H1 (cell line): ENCODE measurements around the gene BRD3OS. TPM values are rescaled to one million over a fixed set of nuclear protein-coding genes. Genes with fewer than 3 reads are reported as not detected.
A peak's percentile ranks its signal among the peaks of the same experiment; 100 is the strongest.

Experiments used
- CTCF ChIA-PET: fragments of 300-600 bp; sonication (Branson Sonifier 250); formaldehyde crosslinking; loops from one replicate; lab custom pipeline; 2021; ENCODE audit not compliant: partially characterized antibody; lab: Charles Lee
- POLR2A ChIA-PET: fragments of 300-600 bp; sonication (Branson Sonifier 250); formaldehyde crosslinking; loops from one replicate; lab custom pipeline; 2021; ENCODE audit warnings: inconsistent platforms; ENCODE audit not compliant: partially characterized antibody; lab: Charles Lee
- DNase-seq, 2 experiments: peaks; one replicate each; pipeline versions ENCODE4 v3.0.0 to v3.0.0-alpha.2; 2010 to 2022; ENCODE audit warnings: low spot score in 2 of 2, low read depth in 1 of 2, mixed read lengths in 1 of 2
- FAIRE-seq: peaks from 2 replicates; lab custom pipeline; 2011; peaks lifted over from hg19 to GRCh38; lab: Jason Lieb, UNC
- H2AFZ ChIP-seq: 2 replicates; pipeline ENCODE4 v1.8.1; 2012; ENCODE audit warnings: low read length, inconsistent platforms
- H2AK5ac ChIP-seq: 2 replicates; pipeline ENCODE4 v1.6.1; 2013; ENCODE audit warnings: low read depth, low read length
- H2BK120ac ChIP-seq: replicated peaks from 2 replicates; pipeline ENCODE3; 2013; ENCODE audit warnings: low read depth, low read length, inconsistent platforms
- H2BK12ac ChIP-seq: 2 replicates; pipeline ENCODE4 v1.6.1; 2013; ENCODE audit warnings: low read depth, low read length
- H2BK15ac ChIP-seq: 2 replicates; pipeline ENCODE4 v1.6.1; 2013; ENCODE audit warnings: low read length
- H2BK20ac ChIP-seq: 2 replicates; pipeline ENCODE4 v1.6.1; 2013; ENCODE audit warnings: low read length
- H2BK5ac ChIP-seq: 2 replicates; pipeline ENCODE4 v1.6.1; 2013; ENCODE audit warnings: low read depth, low read length
- H3K14ac ChIP-seq: 2 replicates; pipeline ENCODE4 v1.6.1; 2013; ENCODE audit warnings: inconsistent platforms; ENCODE audit not compliant: insufficient read length
- H3K18ac ChIP-seq: 2 replicates; pipeline ENCODE4 v1.6.1; 2013; ENCODE audit warnings: low read length; ENCODE audit errors: extremely low read depth
- H3K23ac ChIP-seq: 2 replicates; pipeline ENCODE4 v1.6.1; 2013; ENCODE audit warnings: inconsistent platforms; ENCODE audit not compliant: insufficient read length
- H3K23me2 ChIP-seq: 2 replicates; pipeline ENCODE4 v1.6.1; 2013; ENCODE audit warnings: low read depth, low read length
- H3K27ac ChIP-seq: 2 replicates; pipeline ENCODE4 v1.6.1; 2011; ENCODE audit warnings: low read depth, low read length, inconsistent platforms
- H3K27me3 ChIP-seq, 4 experiments: replicated peaks in 1 of 4; 1 replicate in 1 of 4; 2 replicates in 3 of 4; pipeline versions ENCODE4 v1.6.1 to v1.8.1; 2011 to 2013; ENCODE audit warnings: low read length in 3 of 4, mild to moderate bottlenecking in 3 of 4, inconsistent platforms in 2 of 4, mixed read lengths in 2 of 4, moderate library complexity in 1 of 4; ENCODE audit not compliant: control insufficient read depth in 3 of 4, insufficient read depth in 3 of 4; ENCODE audit errors: extremely low read depth in 1 of 4
- H3K36me3 ChIP-seq, 4 experiments: 2 replicates each; pipeline versions ENCODE4 v1.6.1 to v1.8.1; 2011 to 2013; ENCODE audit warnings: mild to moderate bottlenecking in 4 of 4, low read length in 3 of 4, moderate library complexity in 2 of 4, control low read depth in 1 of 4, inconsistent platforms in 1 of 4; ENCODE audit not compliant: insufficient read depth in 4 of 4, control insufficient read depth in 2 of 4
- H3K4ac ChIP-seq: replicated peaks from 2 replicates; pipeline ENCODE3; 2013; ENCODE audit warnings: low read length, low read depth, mixed read lengths, inconsistent platforms; ENCODE audit not compliant: insufficient read length
- H3K4me1 ChIP-seq, 4 experiments: replicated peaks in 1 of 4; 1 replicate in 1 of 4; 2 replicates in 3 of 4; pipeline versions ENCODE4 v1.6.1 to v1.8.1; 2011 to 2013; ENCODE audit warnings: low read length in 3 of 4, inconsistent platforms in 2 of 4, mixed read lengths in 1 of 4; ENCODE audit not compliant: insufficient read depth in 4 of 4, control insufficient read depth in 3 of 4
- H3K4me2 ChIP-seq, 2 experiments: 2 replicates each; pipeline versions ENCODE4 v1.6.1 to v1.8.1; 2011 to 2013; ENCODE audit warnings: low read depth in 2 of 2, low read length in 2 of 2, control low read depth in 1 of 2, inconsistent platforms in 1 of 2, mild to moderate bottlenecking in 1 of 2; ENCODE audit not compliant: insufficient read depth in 1 of 2
- H3K4me3 ChIP-seq, 4 experiments: fragments of 200-600, 300-600 bp in 1 of 4; sonication (generic), shearing (Covaris generic), sonication (Bioruptor Twin) in 1 of 4; 2 replicates each; pipeline versions ENCODE4 v1.5.1 to v1.8.1; 2011 to 2016; ENCODE audit warnings: low read length in 4 of 4, low read depth in 3 of 4, control low read depth in 2 of 4, inconsistent platforms in 2 of 4, mild to moderate bottlenecking in 2 of 4, mixed read lengths in 1 of 4, moderate library complexity in 1 of 4; ENCODE audit not compliant: insufficient read depth in 2 of 4; ENCODE audit errors: extremely low read depth in 1 of 4
- H3K56ac ChIP-seq: replicated peaks from 2 replicates; pipeline ENCODE3; 2013; ENCODE audit warnings: low read depth, mild to moderate bottlenecking, mixed read lengths, low read length, inconsistent platforms; ENCODE audit not compliant: insufficient read length
- H3K79me1 ChIP-seq: 2 replicates; pipeline ENCODE4 v1.6.1; 2013; ENCODE audit warnings: low read depth, low read length, control low read depth
- H3K79me2 ChIP-seq, 2 experiments: 2 replicates each; pipeline versions ENCODE4 v1.6.1 to v1.8.1; 2012 to 2013; ENCODE audit warnings: low read length in 2 of 2, mild to moderate bottlenecking in 2 of 2, inconsistent platforms in 1 of 2; ENCODE audit not compliant: insufficient read depth in 2 of 2, control insufficient read depth in 1 of 2
- H3K9ac ChIP-seq, 4 experiments: replicated peaks in 1 of 4; 1 replicate in 1 of 4; 2 replicates in 3 of 4; pipeline versions ENCODE4 v1.6.1 to v1.8.1; 2011 to 2013; ENCODE audit warnings: low read depth in 3 of 4, low read length in 3 of 4, control low read depth in 2 of 4, mild to moderate bottlenecking in 2 of 4, moderate library complexity in 2 of 4, inconsistent platforms in 1 of 4; ENCODE audit errors: extremely low read depth in 1 of 4
- H3K9me3 ChIP-seq, 2 experiments: 2 replicates each; pipeline versions ENCODE4 v1.6.1 to v1.8.1; 2012 to 2013; ENCODE audit warnings: mild to moderate bottlenecking in 2 of 2, moderate library complexity in 2 of 2, control low read depth in 1 of 2, inconsistent platforms in 1 of 2, low read depth in 1 of 2, low read length in 1 of 2, mixed read lengths in 1 of 2; ENCODE audit not compliant: insufficient read depth in 2 of 2
- H4K20me1 ChIP-seq, 2 experiments: replicated peaks in 1 of 2; 2 replicates each; pipeline versions ENCODE3 to v1.8.1; 2011 to 2013; ENCODE audit warnings: inconsistent platforms in 2 of 2, low read length in 2 of 2, mild to moderate bottlenecking in 1 of 2; ENCODE audit not compliant: insufficient read depth in 2 of 2, control insufficient read depth in 1 of 2
- H4K5ac ChIP-seq: 2 replicates; pipeline ENCODE4 v1.6.1; 2013; ENCODE audit warnings: low read length, low read depth, mixed read lengths, inconsistent platforms; ENCODE audit not compliant: insufficient read length
- H4K8ac ChIP-seq: 2 replicates; pipeline ENCODE4 v1.8.0; 2013; ENCODE audit warnings: mild to moderate bottlenecking, moderate library complexity, low read length, inconsistent platforms; ENCODE audit not compliant: insufficient read depth; ENCODE audit errors: extremely low read depth
- H4K91ac ChIP-seq: replicated peaks from 2 replicates; pipeline ENCODE3; 2013; ENCODE audit warnings: low read length, mixed read lengths, inconsistent platforms; ENCODE audit not compliant: insufficient read length
- HDAC6 ChIP-seq: IDR thresholded peaks from one replicate; pipeline ENCODE4 v1.7.1; 2012; ENCODE audit warnings: low read depth, mild to moderate bottlenecking, inconsistent platforms, low read length, moderate library complexity
- WGBS, 2 experiments: shearing (Covaris generic) in 1 of 2; methylation state at CpG; one replicate each; pipeline versions ENCODE4 v1.1.6 to v1.1.7; 2013 to 2015; ENCODE audit warnings: low lambda C conversion rate in 2 of 2, mixed read lengths in 2 of 2, inconsistent platforms in 1 of 2, low coverage in 1 of 2, missing lambda C conversion rate in 1 of 2; ENCODE audit not compliant: insufficient replicate concordance in 2 of 2, insufficient coverage in 1 of 2, insufficient read length in 1 of 2; ENCODE audit errors: extremely low coverage in 1 of 2, missing lambda C conversion rate in 1 of 2; 5-methylcytosine and 5-hydroxymethylcytosine counted together
- polyA plus RNA-seq, 7 experiments: library from polyadenylated mRNA; depleted of rRNA in 3 of 7; stranded (reverse) in 5 of 7; unstranded in 2 of 7; fragments of >200 nt in 5 of 7; fragments of 200-250 nt in 2 of 7; gene quantifications; 1 replicate in 5 of 7; 2 replicates in 1 of 7; 4 replicates in 1 of 7; pipeline versions ENCODE4 v1.2.1 to v1.2.3, GENCODE V29; 2011 to 2013; ENCODE audit warnings: missing spikeins in 2 of 7, mixed read lengths in 2 of 7
- total RNA-seq: library from RNA; stranded (reverse); fragmentation: NEBNext Ultra II Directional; extraction: Animal tissue kit (Norgen Biotek cat#: 25700); gene quantifications from 2 replicates; pipeline ENCODE4 v1.2.1, GENCODE V29; 2021

Gene BRD3OS
- total and polyA plus RNA-seq, 2 of the 8 experiments (the other 6 are each of a cell fraction or from before 2014, with no cell fraction given) = 12.7 to 20.2 TPM

DNA sequence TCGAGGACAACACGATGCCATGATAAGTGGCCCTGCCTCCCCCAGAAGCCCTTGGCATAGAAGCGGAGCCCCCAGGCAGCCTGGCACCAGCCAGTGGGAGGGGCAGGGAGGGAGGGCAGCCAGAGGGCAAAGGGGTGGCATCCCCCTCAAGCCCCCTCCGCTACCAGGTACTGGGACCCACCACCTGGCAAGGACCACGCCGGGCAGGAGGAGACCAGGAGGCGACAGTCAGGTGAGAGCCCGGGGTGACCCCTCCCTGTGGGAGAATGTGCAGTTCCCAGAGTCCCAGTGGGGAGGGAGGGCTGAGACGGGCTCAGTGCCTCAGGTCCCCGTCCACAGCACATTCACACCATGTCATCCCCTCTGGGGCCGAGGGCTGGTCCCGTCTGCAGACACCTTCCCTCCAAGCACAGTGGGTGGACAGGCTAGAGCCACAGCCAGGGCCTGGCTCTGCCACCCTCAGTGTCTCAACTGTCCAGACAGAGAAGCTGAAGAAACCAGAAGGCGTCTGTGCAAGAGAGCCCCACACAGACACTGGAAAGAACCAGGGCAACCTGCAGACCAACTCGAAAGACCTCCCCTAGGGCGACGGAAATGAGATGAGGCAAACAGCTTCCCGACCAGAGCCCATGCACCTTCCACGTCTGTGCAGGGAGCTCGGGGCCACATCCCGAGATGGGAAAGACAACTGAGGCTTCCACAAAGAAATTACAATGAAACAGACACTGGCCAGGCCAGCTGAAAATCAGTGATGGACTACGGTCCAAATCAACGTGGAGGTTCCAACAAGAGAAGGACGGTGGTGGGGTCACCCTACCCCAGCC is 31.4 kb downstream of the BRD3OS start:
- DNase-seq (no peak), FAIRE-seq (no peak)
- Histone ChIP-seq H3K56ac (no peak overlapping the region), H3K27me3 (no peaks in the 10 kb centered on the region), H3K36me3 (peaks cover 0 to 13% (median 9%) of the 10 kb centered on the region in 4 experiments; a peak in 4 of 8 replicates), H3K9me3 (no peaks in the 10 kb centered on the region), H2AFZ (no peak overlapping the region), H3K23ac (no peak overlapping the region), H3K4me3 (no peak overlapping the region), H3K4me2 (no peak overlapping the region), H3K4ac (no peak overlapping the region), H2BK5ac (peak overlapping the region; percentile 26), H2AK5ac (no peak overlapping the region; the same call in 1 of the 2 replicates), H4K8ac (0 out of 2 replicates have a peak overlapping the region, but pooled peaks have one; percentile 15), H3K18ac (no peak overlapping the region), H3K23me2 (no peaks in the 10 kb centered on the region), H3K79me2 (peaks cover 9 to 86% of the 10 kb centered on the region in 2 experiments; a peak in 3 of 4 replicates), H4K5ac (no peak overlapping the region), H3K27ac (0 out of 2 replicates have a peak overlapping the region, but pooled peaks have one; percentile 24), H2BK12ac (no peak overlapping the region), H3K79me1 (peaks cover 38% of the 10 kb centered on the region), H3K4me1 (peaks cover 0 to 12% (median 2%) of the 10 kb centered on the region in 4 experiments; a peak in 5 of 7 replicates), H2BK120ac (no peak overlapping the region), H3K9ac (no peak overlapping the region), H3K14ac (no peak overlapping the region), H2BK20ac (no peak overlapping the region), H2BK15ac (no peak overlapping the region), H4K20me1 (peaks cover 57 to 61% of the 10 kb centered on the region in 2 experiments), H4K91ac (no peak overlapping the region)
- no peak for TF ChIP-seq HDAC6
- POLR2A ChIA-PET = interaction anchor here (0.8 to 3.9 kb wide), 5 partner anchors 9 to 43 kb away, joined by 3 to 19 read pairs (median 4); no protein-coding TSS in a partner anchor
- CTCF ChIA-PET = interaction anchor here (1.0 to 1.4 kb wide), 3 partner anchors 12 to 314 kb away, joined by 3 to 5 read pairs (median 3); no protein-coding TSS in a partner anchor
- 89% methylated on average over 21 of the region's 23 CpGs; no CpG with 5 or more reads in 1 of the 2 experiments for WGBS, 2 experiments
